Stimulated activated CD4-positive, alpha-beta T cell treated with anti-CD3 and anti-CD28 coated beads, Interleukin-2, amount 100 ng/mL, for 48 hours (primary cell): ENCODE results near the gene ZBTB46.
"Not testable (repeated sequence)": the region's sequence is repeated elsewhere in the genome, so short reads cannot be mapped to it uniquely, and the experiment has no call there.

Source experiments
- DNase-seq, 2 donors: peaks; one replicate each; pipeline ENCODE4 v3.0.0-alpha.2; 2020

Gene ZBTB46

GRCh38 chr20:63857764-63858392 is 26.8 kb upstream of the ZBTB46 start:
- no peak for DNase-seq

- no peak for DNase-seq
These were observed 25.0 kb upstream of the ZBTB46 start for GRCh38 chr20:63856098-63856511.

GRCh38 chr20:63855363-63856097 is 24.5 kb upstream of the ZBTB46 start:
- DNase-seq = no peak

GRCh38 chr20:63854766-63855362 is 23.8 kb upstream of the ZBTB46 start:
- no peak for DNase-seq

GRCh38 chr20:63854069-63854765 is 23.2 kb upstream of the ZBTB46 start:
- no peak for DNase-seq

GRCh38 chr20:63853733-63854068 is 22.6 kb upstream of the ZBTB46 start:
- DNase-seq = not testable (repeated sequence)

GRCh38 chr20:63851548-63851943 is 20.5 kb upstream of the ZBTB46 start:
- DNase-seq = not testable (repeated sequence)

- peak; percentile 41 to 48 for DNase-seq
These were observed 19.9 kb upstream of the ZBTB46 start for GRCh38 chr20:63850689-63851547.

GRCh38 chr20:63848003-63848911 is 17.2 kb upstream of the ZBTB46 start:
- DNase-seq = no peak

GRCh38 chr20:63847237-63848002 is 16.4 kb upstream of the ZBTB46 start:
- DNase-seq = no peak

- no peak for DNase-seq
These were observed 15.8 kb upstream of the ZBTB46 start for GRCh38 chr20:63846888-63847236.

GRCh38 chr20:63846128-63846771 is 15.2 kb upstream of the ZBTB46 start:
- no peak for DNase-seq

- no peak for DNase-seq
These were observed 13.5 kb upstream of the ZBTB46 start for GRCh38 chr20:63844511-63844991.

- DNase-seq = no peak
These were observed 12.7 kb upstream of the ZBTB46 start for GRCh38 chr20:63843778-63844177.

GRCh38 chr20:63843222-63843621 is 12.2 kb upstream of the ZBTB46 start:
- DNase-seq = no peak

GRCh38 chr20:63842258-63842657 is 11.2 kb upstream of the ZBTB46 start:
- DNase-seq = no peak

- no peak for DNase-seq
These were observed 9.4 kb upstream of the ZBTB46 start for GRCh38 chr20:63840405-63840828.

GRCh38 chr20:63839620-63840019 is 8.6 kb upstream of the ZBTB46 start:
- DNase-seq = no peak

GRCh38 chr20:63837479-63837878 is 6.4 kb upstream of the ZBTB46 start:
- DNase-seq = no peak
